ENCODE measurements around the gene RPL37. TPM values are rescaled to one million over a fixed set of nuclear protein-coding genes. Genes with fewer than 3 reads are reported as not detected.
"Not testable (repeated sequence)": the region's sequence is repeated elsewhere in the genome, so short reads cannot be mapped to it uniquely, and the experiment has no call there.

RPL37 gene
- polyA plus RNA-seq, 1 experiment: 1,752 TPM

DNA sequence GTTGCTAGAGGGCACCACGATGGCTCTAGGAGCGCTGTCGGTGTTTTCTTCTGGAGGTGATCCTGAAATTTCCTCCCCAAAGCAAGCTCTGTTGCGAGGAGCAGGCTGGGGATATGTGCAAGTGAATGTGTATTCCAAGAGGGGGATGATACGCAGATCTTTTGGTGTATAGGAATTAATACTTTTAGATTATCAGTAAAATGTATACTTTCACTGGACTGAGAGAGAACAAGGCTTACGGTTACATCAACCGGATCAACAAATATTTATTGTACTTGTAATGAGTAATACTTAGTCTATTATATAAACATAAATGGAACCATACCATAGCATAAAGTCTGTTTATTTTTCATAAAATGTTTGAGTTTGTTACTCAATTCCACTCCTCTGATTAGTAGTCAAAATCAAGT, 36.2 kb downstream of the RPL37 start:
- TF ChIP-seq, protein P1, sequence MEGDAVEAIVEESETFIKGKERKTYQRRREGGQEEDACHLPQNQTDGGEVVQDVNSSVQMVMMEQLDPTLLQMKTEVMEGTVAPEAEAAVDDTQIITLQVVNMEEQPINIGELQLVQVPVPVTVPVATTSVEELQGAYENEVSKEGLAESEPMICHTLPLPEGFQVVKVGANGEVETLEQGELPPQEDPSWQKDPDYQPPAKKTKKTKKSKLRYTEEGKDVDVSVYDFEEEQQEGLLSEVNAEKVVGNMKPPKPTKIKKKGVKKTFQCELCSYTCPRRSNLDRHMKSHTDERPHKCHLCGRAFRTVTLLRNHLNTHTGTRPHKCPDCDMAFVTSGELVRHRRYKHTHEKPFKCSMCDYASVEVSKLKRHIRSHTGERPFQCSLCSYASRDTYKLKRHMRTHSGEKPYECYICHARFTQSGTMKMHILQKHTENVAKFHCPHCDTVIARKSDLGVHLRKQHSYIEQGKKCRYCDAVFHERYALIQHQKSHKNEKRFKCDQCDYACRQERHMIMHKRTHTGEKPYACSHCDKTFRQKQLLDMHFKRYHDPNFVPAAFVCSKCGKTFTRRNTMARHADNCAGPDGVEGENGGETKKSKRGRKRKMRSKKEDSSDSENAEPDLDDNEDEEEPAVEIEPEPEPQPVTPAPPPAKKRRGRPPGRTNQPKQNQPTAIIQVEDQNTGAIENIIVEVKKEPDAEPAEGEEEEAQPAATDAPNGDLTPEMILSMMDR (IDR thresholded peaks at IDR 0.05; ENCODE audit: insufficient read depth, low read depth, low read length): peak; percentile 27; the same call in 1 of the 2 replicates
- Histone ChIP-seq H3K27me3 (ENCODE audit: control insufficient read depth, insufficient read depth, low read length) (no peaks in the 10 kb centered on the region), H3K4me3 (ENCODE audit: low read depth, low read length) (peak overlapping the region; percentile 67), H3K36me3 (ENCODE audit: control insufficient read depth, insufficient read depth, low read length) (no peaks in the 10 kb centered on the region)
- POLR2A ChIA-PET: interaction anchor here (0.6 kb wide), 2 partner anchors 9 to 33 kb away, joined by 3 to 5 read pairs; no protein-coding TSS in a partner anchor
- no peak for DNase-seq (ENCODE audit: low read depth)
- CTCF ChIA-PET: interaction anchor here (0.6 to 1.1 kb wide), 2 partner anchors 8 to 17 kb away, joined by 3 read pairs; no protein-coding TSS in a partner anchor

DNA sequence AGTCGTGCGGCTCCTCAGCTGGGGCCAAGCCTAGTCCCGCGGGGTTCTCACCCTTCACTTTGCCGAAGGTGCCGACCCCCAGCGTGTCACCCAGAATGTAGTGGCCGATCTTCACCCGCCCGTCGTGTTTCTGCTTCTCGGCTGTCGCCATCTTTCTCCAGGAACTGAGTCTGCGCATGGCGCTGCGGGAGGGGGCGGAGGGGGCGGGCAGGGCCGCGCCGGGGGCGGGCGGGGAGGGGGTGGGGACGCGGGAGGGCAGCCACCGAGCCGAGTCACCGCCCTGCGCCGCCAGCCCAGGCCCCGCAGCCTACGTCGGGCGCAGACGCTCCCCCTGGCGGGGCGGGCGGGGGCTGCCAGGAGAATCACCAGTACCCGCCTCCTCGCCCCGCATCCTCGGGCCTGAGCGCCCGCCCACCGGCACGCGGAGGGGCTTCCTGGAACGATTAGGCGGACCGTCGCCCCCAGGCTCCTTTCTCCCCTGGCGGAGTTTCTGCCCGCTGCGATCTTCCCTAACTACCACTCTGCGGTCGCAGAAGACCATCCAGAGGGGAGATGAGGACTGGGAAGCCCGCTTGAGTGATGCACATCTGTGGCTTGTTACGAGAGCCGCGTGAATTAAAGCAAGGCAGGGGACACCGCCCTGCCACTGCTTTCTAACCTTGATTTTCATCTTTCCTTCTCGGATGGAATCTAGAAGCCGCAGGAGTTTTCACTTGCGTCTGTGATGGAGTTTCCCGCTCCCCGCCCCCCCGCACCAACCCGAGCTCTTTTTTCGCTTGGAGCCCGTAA, 36.8 kb downstream of the RPL37 start, which contains the start of gene PRKAA1:
TSS of gene PRKAA1 (minus strand) at position 363 of the 789 bp plus-strand sequence. CDS start at position 178, 185 bp downstream.
- H3K36me3 ChIP-seq (ENCODE audit: control insufficient read depth, insufficient read depth, low read length): no peaks in the 10 kb centered on the region
- TF ChIP-seq, protein P1 (IDR thresholded peaks at IDR 0.05; ENCODE audit: insufficient read depth, low read depth, low read length): peak; percentile 59
- POLR2A ChIA-PET: interaction anchor here (0.6 kb wide), 3 partner anchors 9 to 33 kb away, joined by 3 to 6 read pairs (median 5); no protein-coding TSS in a partner anchor
- H3K4me3 ChIP-seq (ENCODE audit: low read depth, low read length): peak within 1 kb of the TSS; percentile 67
- no peak for DNase-seq (ENCODE audit: low read depth)
- CTCF ChIA-PET: interaction anchor here (0.6 to 1.1 kb wide), 8 partner anchors 9 to 232 kb away, joined by 3 read pairs; partner anchors contain the start of gene TTC33
- H3K27me3 ChIP-seq (ENCODE audit: control insufficient read depth, insufficient read depth, low read length): no peaks in the 10 kb centered on the region

DNA sequence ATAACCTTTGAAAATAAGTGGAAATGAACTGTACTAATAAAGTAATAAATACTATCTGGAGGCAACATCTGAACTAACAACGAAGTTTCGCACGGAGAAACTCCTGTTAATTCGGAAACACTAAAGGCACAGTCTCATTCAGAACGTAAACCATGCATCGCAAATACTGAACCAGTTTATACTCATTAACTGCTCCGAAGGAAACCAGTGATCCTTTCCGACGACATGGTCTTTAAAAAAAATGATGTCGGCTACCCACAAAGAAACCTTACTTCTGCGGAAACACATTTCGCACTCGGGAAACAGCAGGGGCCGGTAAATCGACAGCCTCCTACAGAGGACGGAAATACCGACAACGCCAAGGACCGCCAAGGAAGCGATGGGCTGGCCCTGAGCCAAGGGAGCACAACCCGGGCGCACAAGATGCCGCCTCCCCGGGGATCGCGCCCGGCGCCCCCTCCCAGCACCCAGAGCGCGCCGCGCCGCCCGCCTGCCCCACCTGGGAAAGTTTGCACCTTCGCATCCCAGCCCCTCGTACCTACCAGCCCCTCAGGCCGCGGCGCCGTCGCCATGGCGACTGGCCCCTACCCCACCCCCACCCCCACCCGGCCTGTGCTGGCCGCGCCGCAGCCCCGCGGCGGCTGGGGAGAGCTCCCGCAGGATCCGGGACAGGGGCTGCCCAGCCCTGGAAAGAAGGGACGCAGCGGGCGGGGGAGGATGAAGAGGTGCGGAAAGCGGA, 37.6 kb downstream of the RPL37 start:
- H3K27me3 ChIP-seq (ENCODE audit: control insufficient read depth, insufficient read depth, low read length): no peaks in the 10 kb centered on the region
- ChIA-PET CTCF (interaction anchor here (0.6 to 1.1 kb wide), 7 partner anchors 10 to 231 kb away, joined by 3 read pairs; partner anchors contain the start of gene TTC33), POLR2A (interaction anchor here (0.6 kb wide), 1 partner anchor 11 kb away, joined by 6 read pairs; no protein-coding TSS in a partner anchor)
- peak overlapping the region; percentile 67 for H3K4me3 ChIP-seq (ENCODE audit: low read depth, low read length)
- TF ChIP-seq, protein P1 (IDR thresholded peaks at IDR 0.05; ENCODE audit: insufficient read depth, low read depth, low read length): no peak
- no peaks in the 10 kb centered on the region for H3K36me3 ChIP-seq (ENCODE audit: control insufficient read depth, insufficient read depth, low read length)
- no peak for DNase-seq (ENCODE audit: low read depth)

DNA sequence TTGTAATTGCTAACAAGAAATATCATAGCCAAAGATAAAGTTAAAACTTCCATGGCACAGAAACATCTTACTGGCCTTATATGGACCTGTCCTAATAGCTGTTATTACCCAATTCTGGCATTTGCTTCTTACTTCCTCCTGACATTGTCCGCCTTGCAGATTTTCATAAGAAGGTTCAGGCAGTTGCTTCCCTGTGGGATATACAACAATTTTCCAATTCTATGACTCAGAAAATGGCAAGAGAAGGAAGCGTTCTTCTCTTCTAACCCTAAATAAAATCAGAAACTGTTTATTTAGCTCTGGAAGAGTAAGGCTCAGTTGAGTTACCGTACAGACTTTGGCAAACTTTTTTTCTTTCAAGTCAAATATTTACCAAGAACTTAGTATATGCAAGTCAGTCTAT, 38.5 kb downstream of the RPL37 start:
- no peaks in the 10 kb centered on the region for H3K27me3 ChIP-seq (ENCODE audit: control insufficient read depth, insufficient read depth, low read length)
- ChIA-PET POLR2A (no interaction called here), CTCF (interaction anchor here (0.7 to 1.3 kb wide), 2 partner anchors 9 to 108 kb away, joined by 3 to 4 read pairs; no protein-coding TSS in a partner anchor)
- TF ChIP-seq, protein P1 (IDR thresholded peaks at IDR 0.05; ENCODE audit: insufficient read depth, low read depth, low read length): no peak
- no peak for DNase-seq (ENCODE audit: low read depth)
- no peaks in the 10 kb centered on the region for H3K36me3 ChIP-seq (ENCODE audit: control insufficient read depth, insufficient read depth, low read length)
- peak overlapping the region; percentile 67 for H3K4me3 ChIP-seq (ENCODE audit: low read depth, low read length)

DNA sequence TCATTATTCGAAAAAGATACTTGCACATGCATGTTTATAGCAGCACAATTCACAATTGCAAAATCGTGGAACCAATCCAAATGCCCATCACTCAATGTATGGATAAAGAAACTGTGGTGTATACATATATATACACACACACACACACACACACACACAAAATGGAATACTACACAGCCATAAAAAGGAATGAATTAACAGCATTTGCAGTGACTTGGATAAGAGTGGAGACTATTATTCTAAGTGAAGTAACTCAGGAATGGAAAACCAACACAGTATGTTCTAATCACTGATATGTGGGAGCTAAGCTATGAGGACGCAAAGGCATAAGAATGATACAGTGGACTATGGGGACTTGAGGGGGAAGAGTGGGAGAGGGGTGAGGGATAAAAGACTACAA, 40.1 kb downstream of the RPL37 start:
- CTCF ChIA-PET; DNase-seq (ENCODE audit: low read depth); H3K4me3 ChIP-seq (ENCODE audit: low read depth, low read length); H3K27me3 ChIP-seq (ENCODE audit: control insufficient read depth, insufficient read depth, low read length); POLR2A ChIA-PET; H3K36me3 ChIP-seq (ENCODE audit: control insufficient read depth, insufficient read depth, low read length): not testable (repeated sequence)

DNA sequence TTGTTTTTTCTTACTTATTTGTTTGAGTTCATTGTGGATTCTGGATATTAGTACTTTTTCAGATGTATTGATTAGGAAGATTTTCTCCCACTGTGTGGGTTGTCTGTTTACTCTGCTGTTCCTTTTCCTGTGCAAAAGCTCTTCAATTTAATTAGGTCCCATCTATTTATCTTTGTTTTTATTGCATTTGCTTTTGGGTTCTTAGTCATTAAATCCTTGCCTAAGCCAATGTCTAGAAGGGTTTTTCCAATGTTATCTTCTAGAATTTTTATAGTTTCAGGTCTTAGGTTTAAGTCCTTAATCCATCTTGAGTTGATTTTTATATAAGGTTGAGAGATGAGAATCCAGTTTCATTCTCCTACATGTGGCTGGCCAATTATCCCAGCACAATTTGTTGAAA, 40.7 kb downstream of the RPL37 start:
- H3K36me3 ChIP-seq (ENCODE audit: control insufficient read depth, insufficient read depth, low read length); H3K4me3 ChIP-seq (ENCODE audit: low read depth, low read length); CTCF ChIA-PET: not testable (repeated sequence)

DNA sequence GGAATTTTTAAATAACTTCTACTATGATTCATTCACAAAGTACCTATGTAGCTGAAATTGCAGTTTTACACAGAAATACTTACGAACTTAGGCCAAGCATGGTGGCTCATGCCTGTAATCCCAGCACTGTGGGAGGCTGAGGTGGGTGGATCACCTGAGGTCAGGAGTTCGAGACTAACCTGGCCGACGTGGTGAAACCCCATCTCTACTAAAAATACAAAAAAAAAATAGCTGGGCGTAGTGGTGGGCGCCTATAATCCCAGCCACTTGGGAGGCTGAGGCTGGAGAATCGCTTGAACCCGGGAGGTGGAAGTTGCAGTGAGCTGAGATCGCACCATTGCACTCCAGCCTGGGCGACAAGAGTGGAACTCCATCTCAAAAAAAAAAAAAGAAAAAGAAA, 42.3 kb downstream of the RPL37 start:
- DNase-seq (ENCODE audit: low read depth); H3K27me3 ChIP-seq (ENCODE audit: control insufficient read depth, insufficient read depth, low read length); POLR2A ChIA-PET; H3K4me3 ChIP-seq (ENCODE audit: low read depth, low read length); H3K36me3 ChIP-seq (ENCODE audit: control insufficient read depth, insufficient read depth, low read length): not testable (repeated sequence)
- CTCF ChIA-PET: interaction anchor here (0.6 kb wide), 1 partner anchor 41 kb away, joined by 4 read pairs; no protein-coding TSS in a partner anchor

More for the DNA sequence above, 40.7 kb downstream of the RPL37 start:
- POLR2A ChIA-PET; DNase-seq (ENCODE audit: low read depth); H3K27me3 ChIP-seq (ENCODE audit: control insufficient read depth, insufficient read depth, low read length): not testable (repeated sequence)
